Activated CD8-positive, alpha-beta memory T cell treated with anti-CD3 and anti-CD28 coated beads for 1 hour (primary cell): ENCODE results near the gene FMN1.
"Not testable (repeated sequence)": the region's sequence is repeated elsewhere in the genome, so short reads cannot be mapped to it uniquely, and the experiment has no call there.

ENCODE experiments used
- DNase-seq, 2 donors: peaks; one replicate each; pipeline ENCODE4 v3.0.0-alpha.2; 2020; ENCODE audit warnings: low read depth in 1 of 2; ENCODE audit errors: extremely low read depth in 1 of 2

FMN1 gene

GRCh38 chr15:33095641-33096040 is 98.9 kb downstream of the FMN1 start:
- DNase-seq: no peak

- no peak for DNase-seq
Measured at GRCh38 chr15:33094336-33094735, 100.2 kb downstream of the FMN1 start.

GRCh38 chr15:33093222-33093621 is 101.3 kb downstream of the FMN1 start:
- DNase-seq: no peak

GRCh38 chr15:33091983-33092693 is 102.4 kb downstream of the FMN1 start:
- DNase-seq: no peak

- no peak for DNase-seq
Measured at GRCh38 chr15:33089878-33090757, 104.4 kb downstream of the FMN1 start.

- DNase-seq: no peak
Measured at GRCh38 chr15:33089165-33089877, 105.2 kb downstream of the FMN1 start.

GRCh38 chr15:33086500-33087121 is 107.9 kb downstream of the FMN1 start:
- DNase-seq: no peak

GRCh38 chr15:33084661-33085060 is 109.9 kb downstream of the FMN1 start:
- no peak for DNase-seq

- DNase-seq: no peak
Measured at GRCh38 chr15:33083232-33084081, 111.1 kb downstream of the FMN1 start.

GRCh38 chr15:33080006-33080405 is 114.5 kb downstream of the FMN1 start:
- no peak for DNase-seq

GRCh38 chr15:33078607-33079006 is 115.9 kb downstream of the FMN1 start:
- no peak for DNase-seq

- no peak for DNase-seq
Measured at GRCh38 chr15:33076937-33077336, 117.6 kb downstream of the FMN1 start.

- DNase-seq: no peak
Measured at GRCh38 chr15:33074942-33075341, 119.6 kb downstream of the FMN1 start.

- no peak for DNase-seq
Measured at GRCh38 chr15:33074212-33074611, 120.3 kb downstream of the FMN1 start.

GRCh38 chr15:33071451-33071850 is 123.1 kb downstream of the FMN1 start:
- DNase-seq: no peak

- DNase-seq: not testable (repeated sequence)
Measured at GRCh38 chr15:33069903-33070302, 124.6 kb downstream of the FMN1 start.

- no peak for DNase-seq
Measured at GRCh38 chr15:33069161-33069560, 125.4 kb downstream of the FMN1 start.

- no peak for DNase-seq
Measured at GRCh38 chr15:33068511-33068990, 126.0 kb downstream of the FMN1 start.

GRCh38 chr15:33068007-33068481 is 126.5 kb downstream of the FMN1 start:
- no peak for DNase-seq

GRCh38 chr15:33067456-33067855 is 127.1 kb downstream of the FMN1 start:
- no peak for DNase-seq
